Osteoblast (primary cell): ENCODE results near the gene EFNA2. TPM values are rescaled to one million over a fixed set of nuclear protein-coding genes. Genes with fewer than 3 reads are reported as not detected.
A peak's percentile ranks its signal among the peaks of the same experiment; 100 is the strongest.

ENCODE experiments used
- DNase-seq: peaks from one replicate; pipeline ENCODE4 v3.0.0; 2011; ENCODE audit warnings: low spot score, mixed read lengths; ENCODE audit not compliant: insufficient read length; ENCODE audit errors: missing footprints
- H2AFZ ChIP-seq: 2 replicates; pipeline ENCODE4 v1.6.0; 2011; ENCODE audit warnings: mild to moderate bottlenecking, low read length
- H3K27ac ChIP-seq: 2 replicates; pipeline ENCODE4 v1.5.1; 2011; ENCODE audit warnings: mild to moderate bottlenecking, low read depth, low read length, moderate library complexity
- H3K27me3 ChIP-seq: 2 replicates; pipeline ENCODE4 v1.6.0; 2012; ENCODE audit warnings: mild to moderate bottlenecking, control low read depth, inconsistent platforms, low read length, moderate library complexity; ENCODE audit not compliant: insufficient read depth
- H3K36me3 ChIP-seq: 2 replicates; pipeline ENCODE4 v1.5.1; 2011; ENCODE audit warnings: mild to moderate bottlenecking, low read length, control low read depth, moderate library complexity; ENCODE audit not compliant: insufficient read depth
- H3K4me1 ChIP-seq: 2 replicates; pipeline ENCODE4 v1.5.1; 2011; ENCODE audit warnings: mild to moderate bottlenecking, low read length, control low read depth, moderate library complexity; ENCODE audit not compliant: insufficient read depth
- H3K4me2 ChIP-seq: 2 replicates; pipeline ENCODE4 v1.6.0; 2011; ENCODE audit warnings: mild to moderate bottlenecking, low read length; ENCODE audit not compliant: insufficient read depth
- H3K4me3 ChIP-seq: fragments of 200-600 bp; sonication (generic); 3 replicates; pipeline ENCODE4 v1.5.1; 2012; ENCODE audit warnings: mild to moderate bottlenecking, low read length, inconsistent platforms; ENCODE audit not compliant: insufficient read depth
- H3K79me2 ChIP-seq: 2 replicates; pipeline ENCODE4 v1.6.0; 2012; ENCODE audit warnings: mild to moderate bottlenecking, low read length, control low read depth, inconsistent platforms; ENCODE audit not compliant: insufficient read depth
- H3K9me3 ChIP-seq: 2 replicates; pipeline ENCODE4 v1.5.1; 2011; ENCODE audit warnings: low read depth, low read length, control low read depth
- H4K20me1 ChIP-seq: 2 replicates; pipeline ENCODE4 v1.6.0; 2012; ENCODE audit warnings: mild to moderate bottlenecking, low read length, control low read depth; ENCODE audit not compliant: insufficient read depth
- total RNA-seq: library from RNA; depleted of rRNA; stranded (reverse); fragments of >200 nt; gene quantifications from 2 replicates; pipeline ENCODE4 v1.2.3, GENCODE V29; 2012
- TF ChIP-seq, protein P1 (sequence below): IDR thresholded peaks from 2 replicates; pipeline ENCODE4 v1.5.1; 2011; ENCODE audit warnings: mild to moderate bottlenecking, low read depth, low read length, moderate library complexity; ENCODE audit errors: extremely low read depth

Gene EFNA2
- total RNA-seq, 1 donor = not detected

- no peak overlapping the region for H3K4me3 ChIP-seq
- H3K27ac ChIP-seq = peak overlapping the region; percentile 53
- no peak overlapping the region for H2AFZ ChIP-seq
- peak; percentile 100 for DNase-seq
- no peaks in the 10 kb centered on the region for H3K36me3 ChIP-seq
- peaks cover 9% of the 10 kb centered on the region for H4K20me1 ChIP-seq
- H3K9me3 ChIP-seq = no peaks in the 10 kb centered on the region
- peak overlapping the region; percentile 42 for H3K4me2 ChIP-seq
- peaks cover 12% of the 10 kb centered on the region for H3K79me2 ChIP-seq
- TF ChIP-seq, protein P1, sequence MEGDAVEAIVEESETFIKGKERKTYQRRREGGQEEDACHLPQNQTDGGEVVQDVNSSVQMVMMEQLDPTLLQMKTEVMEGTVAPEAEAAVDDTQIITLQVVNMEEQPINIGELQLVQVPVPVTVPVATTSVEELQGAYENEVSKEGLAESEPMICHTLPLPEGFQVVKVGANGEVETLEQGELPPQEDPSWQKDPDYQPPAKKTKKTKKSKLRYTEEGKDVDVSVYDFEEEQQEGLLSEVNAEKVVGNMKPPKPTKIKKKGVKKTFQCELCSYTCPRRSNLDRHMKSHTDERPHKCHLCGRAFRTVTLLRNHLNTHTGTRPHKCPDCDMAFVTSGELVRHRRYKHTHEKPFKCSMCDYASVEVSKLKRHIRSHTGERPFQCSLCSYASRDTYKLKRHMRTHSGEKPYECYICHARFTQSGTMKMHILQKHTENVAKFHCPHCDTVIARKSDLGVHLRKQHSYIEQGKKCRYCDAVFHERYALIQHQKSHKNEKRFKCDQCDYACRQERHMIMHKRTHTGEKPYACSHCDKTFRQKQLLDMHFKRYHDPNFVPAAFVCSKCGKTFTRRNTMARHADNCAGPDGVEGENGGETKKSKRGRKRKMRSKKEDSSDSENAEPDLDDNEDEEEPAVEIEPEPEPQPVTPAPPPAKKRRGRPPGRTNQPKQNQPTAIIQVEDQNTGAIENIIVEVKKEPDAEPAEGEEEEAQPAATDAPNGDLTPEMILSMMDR = no peak
- peaks cover 62% of the 10 kb centered on the region for H3K4me1 ChIP-seq
- H3K27me3 ChIP-seq = no peaks in the 10 kb centered on the region
These were observed 20.7 kb upstream of the EFNA2 start for GRCh38 chr19:1264801-1265614.

DNA sequence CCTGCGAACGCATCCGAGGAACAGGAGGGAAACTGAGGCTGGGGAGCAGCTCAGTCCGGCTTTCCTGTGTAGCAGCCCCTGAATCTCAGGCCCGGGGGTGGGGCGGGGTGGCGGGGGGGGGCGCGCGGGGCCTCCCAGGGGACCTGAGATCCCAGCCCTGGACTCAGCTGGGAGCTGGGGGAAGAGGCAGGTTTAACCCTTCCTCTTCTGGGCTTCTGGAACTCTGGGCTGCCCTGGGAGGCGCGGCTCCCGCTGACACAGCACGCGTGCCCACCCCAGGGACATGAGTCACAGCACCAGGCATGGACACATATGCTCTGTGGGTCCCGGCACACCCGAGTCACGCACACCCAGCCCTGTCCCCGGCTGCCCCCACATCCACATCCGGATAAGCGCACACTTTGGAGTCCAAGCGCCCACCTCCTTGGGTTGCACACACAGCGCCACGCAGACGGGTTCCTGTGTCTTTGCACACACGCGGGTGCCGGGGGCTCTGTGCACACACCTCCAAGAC, 20.0 kb upstream of the EFNA2 start:
- no peaks in the 10 kb centered on the region for H3K27me3 ChIP-seq
- peak overlapping the region; percentile 80 for H3K27ac ChIP-seq
- H4K20me1 ChIP-seq = peaks cover 12% of the 10 kb centered on the region
- H3K9me3 ChIP-seq = no peaks in the 10 kb centered on the region
- DNase-seq = peak; percentile 99
- TF ChIP-seq, protein P1 = no peak
- H3K4me1 ChIP-seq = peaks cover 64% of the 10 kb centered on the region
- H3K36me3 ChIP-seq = peaks cover 3% of the 10 kb centered on the region
- peak overlapping the region; percentile 84 for H3K4me2 ChIP-seq
- peaks cover 18% of the 10 kb centered on the region for H3K79me2 ChIP-seq
- peak overlapping the region; percentile 68 for H3K4me3 ChIP-seq
- no peak overlapping the region for H2AFZ ChIP-seq

DNA sequence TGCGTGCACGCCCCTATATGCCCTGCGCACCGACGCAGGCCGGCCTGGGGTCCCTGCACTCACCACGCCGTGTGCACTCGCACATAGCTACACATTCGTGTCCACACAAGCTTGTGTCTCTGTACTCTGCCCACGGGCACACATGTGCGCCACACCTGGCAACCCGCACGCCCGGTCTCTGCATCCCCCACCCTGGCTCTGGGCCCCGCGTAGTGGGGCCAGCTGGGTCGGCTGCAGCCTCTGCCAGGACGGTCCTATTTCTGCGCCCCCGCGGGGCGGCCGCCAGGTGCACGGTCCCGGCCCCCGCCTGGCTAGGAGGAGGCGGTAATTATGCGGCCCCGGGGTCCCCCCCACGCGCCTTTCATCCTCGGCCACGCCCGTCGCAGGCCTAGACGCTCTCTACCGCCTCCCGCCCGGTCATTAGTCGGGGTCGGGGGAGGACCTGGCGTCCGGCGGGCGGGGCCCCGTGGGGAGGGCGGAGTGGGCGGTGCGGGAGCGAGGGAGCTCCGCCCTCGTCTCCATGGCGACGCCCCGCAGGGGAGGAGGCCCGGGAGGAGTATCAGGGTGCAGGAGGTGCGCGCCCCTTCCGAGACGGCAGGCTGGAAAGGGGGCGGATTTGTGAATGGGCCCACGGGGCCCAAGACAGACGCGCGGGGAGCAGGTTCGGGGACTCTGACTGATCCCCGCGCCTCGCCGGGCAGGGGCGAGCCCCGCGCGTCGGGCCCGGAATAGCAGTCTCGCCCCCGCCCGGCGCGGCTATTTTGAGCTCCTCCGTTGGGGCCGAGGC, 19.4 kb upstream of the EFNA2 start:
- peak; percentile 99 for DNase-seq
- Histone ChIP-seq H3K27ac (peak overlapping the region; percentile 80), H3K9me3 (no peaks in the 10 kb centered on the region), H3K27me3 (no peaks in the 10 kb centered on the region), H3K79me2 (peaks cover 23% of the 10 kb centered on the region), H4K20me1 (peaks cover 18% of the 10 kb centered on the region), H3K4me3 (peak overlapping the region; percentile 68), H3K4me1 (peaks cover 68% of the 10 kb centered on the region), H3K4me2 (peak overlapping the region; percentile 84), H2AFZ (no peak overlapping the region), H3K36me3 (peaks cover 9% of the 10 kb centered on the region)
- TF ChIP-seq, protein P1 = no peak
